GM19395 (cell line): ENCODE data around the gene PLGRKT.
"Not testable (repeated sequence)": the region's sequence is repeated elsewhere in the genome, so short reads cannot be mapped to it uniquely, and the experiment has no call there.

Experiments used
- ATAC-seq: cut with Tn5 transposase; IDR thresholded peaks from one replicate; pipeline ENCODE4 v1.9.1; 2021; ENCODE audit warnings: mild to moderate bottlenecking, moderate library complexity; ENCODE audit not compliant: unreplicated experiment

PLGRKT gene, protein sequence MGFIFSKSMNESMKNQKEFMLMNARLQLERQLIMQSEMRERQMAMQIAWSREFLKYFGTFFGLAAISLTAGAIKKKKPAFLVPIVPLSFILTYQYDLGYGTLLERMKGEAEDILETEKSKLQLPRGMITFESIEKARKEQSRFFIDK

DNA sequence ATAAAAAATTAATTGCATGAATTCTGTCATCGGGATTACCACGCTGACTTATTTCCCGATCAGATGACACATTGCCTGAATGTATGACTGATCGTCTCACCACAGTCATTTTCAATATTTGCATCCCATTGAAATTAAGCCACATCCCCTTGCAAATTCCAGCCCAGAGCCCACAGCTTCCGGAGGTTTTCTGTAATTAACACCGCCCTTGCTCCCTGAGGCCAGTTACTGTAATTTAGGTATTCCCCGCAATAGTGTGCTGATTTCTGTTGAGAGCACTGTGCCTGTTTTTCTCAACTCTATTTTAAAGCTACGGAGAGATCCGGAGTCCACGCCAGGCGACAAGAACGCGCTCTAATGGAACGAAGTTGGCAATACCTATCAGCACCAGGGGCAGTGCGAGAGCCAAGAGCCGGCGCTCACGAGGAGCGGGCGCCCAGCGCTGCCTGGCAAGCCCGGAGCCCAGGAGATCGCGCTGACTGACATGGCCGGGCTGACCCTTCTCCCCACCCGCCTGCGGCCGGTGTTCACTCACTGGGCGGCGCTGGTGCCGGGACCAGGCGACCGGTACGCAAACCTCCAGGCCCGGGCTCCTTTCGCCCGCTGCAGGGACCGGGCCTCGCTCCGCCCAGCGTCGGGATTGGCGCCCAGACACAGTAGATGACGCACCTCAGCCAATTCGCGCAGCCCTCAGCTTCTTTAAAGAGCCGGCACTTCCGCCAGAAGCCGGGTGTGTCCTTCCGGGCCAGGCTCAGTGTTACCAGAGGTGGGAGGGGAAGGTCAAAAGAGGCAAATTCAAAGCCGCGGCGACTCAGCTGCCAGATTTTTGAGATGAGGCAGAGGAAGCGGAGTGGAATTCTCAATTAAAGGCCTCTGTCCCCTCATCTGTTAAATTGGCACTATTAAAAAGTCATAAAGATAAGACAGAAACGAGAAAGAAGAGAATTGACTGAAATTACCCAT, at the start of gene PLGRKT:
TSS of gene PLGRKT (minus strand) at position 672 of the 963 bp plus-strand sequence. CDS start 5,948 bp downstream, outside the sequence.
- ATAC-seq, result peak; percentile 86

DNA sequence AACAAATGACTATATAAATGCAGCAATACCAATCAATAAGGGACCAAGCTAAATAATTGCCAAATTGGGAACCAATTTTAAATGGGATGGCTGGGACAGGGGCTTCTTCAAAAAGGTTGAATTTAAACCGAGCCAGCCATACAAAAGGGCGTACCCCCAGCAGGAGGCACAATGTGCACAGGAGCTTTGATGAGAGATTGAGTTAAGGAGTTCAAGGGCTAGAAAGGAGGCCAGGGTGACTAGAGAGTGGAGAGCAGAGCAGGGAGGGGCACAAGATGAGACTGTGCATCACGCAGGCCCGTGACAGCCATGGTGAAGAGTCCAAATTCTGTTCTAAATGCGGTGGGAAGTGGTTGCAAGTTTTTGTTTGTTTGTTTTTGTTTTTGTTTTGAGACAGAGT, 49.3 kb upstream of the PLGRKT start:
- ATAC-seq, result no peak

DNA sequence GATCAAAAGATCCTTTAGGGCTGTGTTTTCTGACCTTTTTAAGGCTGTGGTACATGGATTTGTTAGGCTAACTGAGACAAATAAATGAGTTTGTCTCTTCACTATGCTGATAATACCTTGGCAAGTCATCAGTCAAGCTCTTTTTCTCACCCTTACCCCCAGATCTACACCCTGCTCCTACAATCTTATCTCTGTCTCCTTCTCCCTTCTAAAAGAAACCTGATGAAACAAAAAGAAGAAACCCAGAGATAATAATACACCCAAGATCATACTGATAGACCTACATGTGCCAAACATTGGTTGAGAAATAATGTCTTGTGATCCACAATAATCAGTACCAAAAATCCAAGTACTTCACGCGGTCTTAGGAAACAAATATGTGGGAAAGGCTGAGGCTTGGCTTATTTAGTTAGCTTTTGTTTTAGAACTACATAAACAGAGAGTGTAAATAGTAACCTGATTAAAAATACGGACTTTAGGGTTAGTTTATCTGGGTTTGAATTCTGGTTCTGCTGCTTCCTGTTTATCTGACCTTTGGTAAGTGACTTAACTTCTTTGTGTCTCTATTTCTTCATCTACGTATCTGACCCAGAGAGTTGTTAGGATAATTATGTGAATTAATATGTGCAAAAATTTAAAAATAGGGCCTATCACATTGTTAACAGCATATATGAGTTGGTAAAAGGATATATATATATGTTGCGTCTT, 47.8 kb upstream of the PLGRKT start:
- no peak for ATAC-seq

DNA sequence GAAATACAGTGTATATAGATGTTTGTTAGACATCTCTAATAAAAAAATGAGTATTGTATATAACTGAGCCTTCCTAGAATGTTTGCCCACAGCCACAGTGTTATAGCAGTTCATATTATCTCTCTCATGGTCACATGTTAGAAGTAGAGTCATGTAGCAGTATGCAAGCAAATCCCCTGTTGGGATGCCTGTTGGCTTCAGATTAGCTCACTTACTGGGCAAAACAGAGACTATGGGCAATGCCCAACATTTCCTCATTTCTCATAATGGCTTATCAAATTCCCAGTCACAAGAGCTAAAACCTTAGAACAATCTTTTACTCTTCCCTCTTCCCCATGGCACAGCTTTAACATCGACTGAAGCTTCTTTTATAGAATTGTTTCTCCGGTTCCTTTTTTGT, 45.6 kb upstream of the PLGRKT start:
- ATAC-seq, result no peak

DNA sequence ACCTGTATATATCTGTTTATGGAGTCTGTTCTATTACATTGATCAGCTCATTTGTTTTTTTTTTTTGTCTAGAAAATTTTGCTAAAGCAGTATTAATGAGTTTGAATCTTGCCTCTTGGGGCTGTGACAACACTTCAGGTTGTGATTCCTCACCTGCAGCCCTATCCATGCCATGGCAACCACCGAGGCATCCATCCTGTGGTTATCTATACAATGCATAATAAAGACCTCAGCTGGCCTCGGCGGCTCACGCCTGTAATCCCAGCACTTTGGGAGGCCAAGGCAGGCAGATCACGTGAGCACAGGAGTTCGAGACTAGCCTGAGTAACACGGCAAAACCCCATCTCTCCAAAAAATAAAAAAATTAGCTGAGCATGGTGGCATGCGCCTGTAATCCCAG, 44.5 kb upstream of the PLGRKT start:
- no peak for ATAC-seq

DNA sequence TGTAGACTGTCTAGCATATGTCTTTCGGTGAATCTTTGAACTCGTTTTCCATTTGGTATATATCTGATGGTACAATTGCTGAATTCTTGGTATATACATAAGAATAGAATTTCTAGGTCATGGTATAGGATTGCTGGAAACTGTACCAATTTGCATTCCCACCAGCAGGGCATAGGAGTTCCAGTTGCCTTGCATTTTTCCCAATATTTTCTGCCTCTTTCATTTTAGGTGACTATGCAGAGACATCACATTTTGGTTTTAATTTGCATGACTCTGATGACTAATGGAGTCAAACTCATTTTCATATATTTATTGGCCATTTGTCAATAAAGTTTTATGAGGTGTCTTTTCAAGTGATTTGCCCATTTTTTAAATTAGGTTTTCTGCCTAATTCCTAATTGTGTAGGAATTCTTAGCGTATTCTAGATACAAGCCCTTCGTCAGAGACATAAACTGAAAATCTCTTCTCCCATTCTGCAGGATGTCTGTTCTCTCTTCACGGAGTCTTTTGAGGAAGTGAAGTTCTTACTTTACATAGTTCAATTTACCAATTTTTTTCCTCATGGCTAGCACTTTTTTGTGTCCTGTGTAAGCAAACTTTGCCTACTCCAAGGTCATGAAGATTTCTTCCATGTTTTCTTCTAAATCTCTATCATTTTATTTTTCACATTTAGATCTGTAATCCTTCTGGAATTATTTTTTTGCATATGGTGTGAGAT, 43.8 kb upstream of the PLGRKT start:
- ATAC-seq, result no peak

DNA sequence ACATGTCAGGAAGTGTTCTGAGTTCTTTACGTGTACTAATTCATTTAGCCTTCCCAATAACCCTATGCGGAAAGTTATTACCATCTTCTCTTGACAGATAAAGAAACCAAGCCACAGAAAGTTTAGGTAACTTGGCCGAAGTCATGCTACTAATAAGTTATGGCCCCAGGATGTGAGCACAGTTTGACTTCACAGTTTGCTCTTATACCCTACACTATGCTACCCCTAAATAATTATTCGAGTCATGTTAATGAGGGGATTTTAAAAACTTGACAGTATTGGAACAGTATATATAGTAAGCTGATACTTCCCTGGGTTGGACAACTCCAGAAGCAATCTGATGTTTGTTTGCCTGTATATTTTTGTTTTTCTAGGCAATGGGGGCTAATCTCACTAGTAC, 43.2 kb upstream of the PLGRKT start:
- no peak for ATAC-seq

DNA sequence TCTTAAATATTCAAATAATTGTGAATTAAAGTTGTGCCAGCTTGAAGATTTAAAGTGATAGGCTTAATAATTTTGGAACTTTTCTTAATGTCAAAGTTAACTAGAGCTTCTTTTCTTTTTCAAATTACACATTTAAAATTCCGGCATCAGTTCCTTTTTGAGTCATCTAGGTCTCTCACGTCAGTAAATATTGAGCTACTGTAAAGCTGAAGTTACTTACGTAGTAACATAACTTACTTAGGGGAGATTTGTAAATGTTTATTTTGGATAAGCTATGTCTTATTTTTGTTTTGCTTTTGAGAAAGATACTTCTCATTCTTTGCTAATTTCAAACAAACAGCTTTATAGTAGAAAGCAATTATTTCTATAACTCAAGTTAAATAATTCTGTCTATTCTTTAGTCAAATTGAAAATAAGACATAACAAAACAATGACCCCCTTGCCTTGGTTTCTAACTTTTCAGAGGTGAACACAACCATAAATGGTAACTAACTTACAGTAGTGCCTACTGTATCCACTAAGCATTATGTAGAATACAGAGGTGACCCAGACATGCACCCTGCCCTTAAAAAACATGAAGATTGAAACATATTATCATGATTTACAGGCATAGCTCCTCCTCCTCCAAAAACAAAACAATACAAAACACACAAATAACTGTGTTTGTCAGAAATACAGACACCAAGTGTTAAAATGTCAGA, 42.4 kb upstream of the PLGRKT start:
- ATAC-seq, result peak; percentile 64

DNA sequence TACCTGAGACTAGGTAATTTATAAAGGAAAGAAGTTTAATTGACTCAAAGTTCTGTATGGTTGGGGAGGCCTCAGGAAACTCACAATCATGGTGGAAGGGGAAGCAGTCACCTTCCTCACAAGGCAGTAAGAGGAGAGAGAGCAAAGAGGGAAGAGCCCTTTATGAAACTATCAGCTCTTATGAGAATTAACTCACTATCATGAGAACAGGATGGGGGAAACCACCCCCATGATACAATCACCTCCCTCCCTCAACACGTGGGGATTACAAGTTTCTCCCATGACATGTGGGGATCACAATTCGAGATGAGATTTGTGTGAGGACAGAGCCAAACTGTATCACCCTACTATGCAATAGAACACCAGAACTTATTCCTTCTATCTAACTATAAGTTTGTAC, 40.5 kb upstream of the PLGRKT start:
- ATAC-seq, result no peak

DNA sequence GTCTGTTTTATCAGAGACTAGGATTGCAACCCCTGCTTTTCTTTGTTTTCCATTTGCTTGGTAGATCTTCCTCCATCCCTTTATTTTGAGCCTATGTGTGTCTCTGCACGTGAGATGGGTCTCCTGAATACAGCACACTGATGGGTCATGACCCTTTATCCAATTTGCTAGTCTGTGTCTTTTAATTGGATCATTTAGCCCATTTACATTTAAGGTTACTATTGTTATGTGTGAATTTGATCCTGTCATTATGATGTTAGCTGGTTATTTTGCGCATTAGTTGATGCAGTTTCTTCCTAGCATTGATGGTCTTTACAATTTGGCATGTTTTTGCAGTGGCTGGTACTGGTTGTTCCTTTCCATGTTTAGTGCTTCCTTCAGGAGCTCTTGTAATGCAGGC, 37.9 kb upstream of the PLGRKT start:
- ATAC-seq, result not testable (repeated sequence)

DNA sequence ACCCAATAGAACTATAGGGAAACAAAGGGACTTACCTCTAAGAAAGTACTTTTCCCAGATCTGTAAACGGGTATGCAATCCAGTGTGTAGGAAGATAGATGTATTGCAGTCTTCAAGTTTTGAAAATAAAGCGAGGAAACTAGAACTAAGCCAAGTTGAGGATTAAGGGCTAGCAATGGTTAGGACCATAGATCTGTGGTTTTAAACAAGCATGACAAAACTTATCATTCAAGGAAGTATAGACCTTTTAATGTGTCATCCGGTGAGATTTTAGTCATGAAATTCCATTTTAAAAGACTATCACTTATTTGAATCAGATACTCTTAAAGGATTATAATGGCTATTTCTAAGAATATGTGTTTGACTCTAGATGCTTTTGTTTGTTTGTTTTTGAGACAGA, 33.1 kb upstream of the PLGRKT start:
- no peak for ATAC-seq

DNA sequence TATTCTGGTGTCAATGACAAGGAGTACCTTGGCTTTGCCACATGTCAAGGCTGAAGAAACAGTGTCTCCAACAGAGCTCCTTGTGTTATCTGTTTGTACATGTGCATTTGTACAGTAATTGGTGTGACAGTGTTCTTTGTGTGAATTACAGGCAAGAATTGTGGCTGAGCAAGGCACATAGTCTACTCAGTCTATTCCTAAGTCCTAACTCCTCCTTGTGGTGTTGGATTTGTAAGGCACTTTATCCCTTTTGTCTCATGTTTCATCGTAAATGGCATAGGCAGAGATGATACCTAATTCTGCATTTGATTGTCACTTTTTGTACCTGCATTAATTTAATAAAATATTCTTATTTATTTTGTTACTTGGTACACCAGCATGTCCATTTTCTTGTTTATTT, 32.4 kb upstream of the PLGRKT start:
- ATAC-seq, result no peak

DNA sequence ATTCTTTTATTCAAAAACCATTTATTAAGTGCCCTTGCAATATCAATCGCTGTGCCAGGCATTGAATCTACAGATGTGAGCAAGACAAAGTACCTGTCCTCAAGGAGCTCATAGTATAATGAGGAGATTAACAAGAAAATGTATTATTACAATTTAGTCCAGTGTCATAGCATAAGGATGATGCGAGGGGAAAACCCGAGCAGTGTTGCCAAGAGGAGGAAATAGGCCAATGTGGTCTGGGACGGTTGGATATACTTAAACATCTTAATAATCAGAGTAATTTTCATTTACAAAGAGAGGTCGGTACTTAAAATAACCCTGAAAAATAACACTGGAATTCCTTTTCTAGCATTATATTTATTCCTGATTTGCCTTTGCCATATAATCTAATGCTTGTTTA, 31.1 kb upstream of the PLGRKT start:
- no peak for ATAC-seq

DNA sequence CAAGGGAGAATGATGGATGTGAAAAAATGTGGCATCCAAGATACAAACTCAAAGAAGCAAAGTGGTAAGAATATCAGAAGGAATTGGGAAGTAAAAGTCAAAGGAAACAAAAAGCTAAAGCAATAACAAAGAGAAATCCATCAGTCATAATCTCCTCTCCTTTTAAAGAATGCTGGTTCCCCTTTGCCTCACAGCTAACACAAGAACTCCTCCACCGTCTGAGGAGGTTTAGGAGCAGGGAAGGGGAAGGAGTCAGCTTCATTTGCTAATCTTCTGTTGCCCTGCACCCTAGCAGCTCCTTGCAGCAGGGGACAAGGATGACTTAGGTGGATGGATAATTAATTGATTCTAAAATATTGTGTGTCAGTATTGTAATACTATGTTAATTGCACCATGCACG, 29.0 kb upstream of the PLGRKT start:
- ATAC-seq, result no peak

DNA sequence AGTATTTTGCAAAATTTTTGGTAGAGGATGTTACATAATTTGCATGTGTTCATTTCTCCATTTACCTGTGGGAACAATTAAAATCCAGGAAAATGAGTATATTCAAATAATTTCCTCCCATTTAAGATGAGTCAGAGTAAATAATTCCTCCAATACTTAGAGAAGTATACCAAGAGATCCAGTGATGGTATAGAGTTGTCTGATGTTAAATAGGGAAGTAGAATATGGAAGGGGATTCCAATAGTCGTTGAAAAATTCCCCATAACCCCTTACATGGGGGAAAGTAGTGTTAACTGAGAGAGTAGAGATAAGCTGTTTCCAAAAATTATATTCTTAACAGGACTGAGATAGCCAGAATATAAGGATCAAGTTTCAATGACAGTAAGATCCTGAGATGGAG, 28.3 kb upstream of the PLGRKT start:
- ATAC-seq, result no peak

DNA sequence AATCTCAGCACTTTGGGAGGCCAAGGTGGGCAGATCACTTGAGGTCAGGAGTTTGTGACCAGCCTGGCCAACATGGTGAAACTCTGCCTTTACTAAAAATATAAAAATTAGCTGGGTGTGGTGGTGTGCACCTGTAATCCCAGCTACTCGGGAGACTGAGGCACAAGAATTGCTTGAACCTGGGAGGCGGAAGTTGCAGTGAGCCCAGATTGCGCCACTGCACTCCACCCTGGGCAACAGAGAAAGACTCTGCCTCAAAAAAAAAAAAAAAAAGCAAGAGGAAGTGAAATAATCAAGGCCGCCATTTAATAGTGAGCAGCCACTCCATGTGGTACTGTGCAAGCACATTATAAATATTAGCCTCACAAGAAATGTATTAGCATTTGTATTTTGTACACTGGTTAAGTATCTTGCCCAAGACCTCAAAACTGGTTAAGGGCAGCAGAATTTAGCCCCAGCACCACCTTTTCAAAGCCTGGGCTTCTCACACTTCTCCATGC, 27.2 kb upstream of the PLGRKT start:
- not testable (repeated sequence) for ATAC-seq

DNA sequence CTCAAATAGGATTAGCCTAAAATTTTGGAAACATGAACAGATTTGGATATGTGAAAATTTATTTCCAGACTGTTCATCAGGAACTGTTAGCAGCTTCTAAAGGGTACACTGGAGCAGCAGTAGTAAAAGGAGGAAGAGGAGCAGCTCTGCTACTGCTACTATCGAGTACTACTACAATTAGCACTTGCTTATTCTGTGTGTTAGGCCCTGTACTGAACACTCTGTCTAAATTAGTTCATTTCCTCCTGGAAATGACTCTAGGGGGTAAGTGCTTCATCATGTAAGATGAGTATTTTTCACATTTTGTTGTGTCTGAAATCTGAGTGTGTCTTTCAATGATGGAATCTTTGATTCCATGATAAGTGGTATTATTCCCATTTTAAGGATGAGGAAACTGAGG, 22.4 kb upstream of the PLGRKT start:
- ATAC-seq, result no peak

DNA sequence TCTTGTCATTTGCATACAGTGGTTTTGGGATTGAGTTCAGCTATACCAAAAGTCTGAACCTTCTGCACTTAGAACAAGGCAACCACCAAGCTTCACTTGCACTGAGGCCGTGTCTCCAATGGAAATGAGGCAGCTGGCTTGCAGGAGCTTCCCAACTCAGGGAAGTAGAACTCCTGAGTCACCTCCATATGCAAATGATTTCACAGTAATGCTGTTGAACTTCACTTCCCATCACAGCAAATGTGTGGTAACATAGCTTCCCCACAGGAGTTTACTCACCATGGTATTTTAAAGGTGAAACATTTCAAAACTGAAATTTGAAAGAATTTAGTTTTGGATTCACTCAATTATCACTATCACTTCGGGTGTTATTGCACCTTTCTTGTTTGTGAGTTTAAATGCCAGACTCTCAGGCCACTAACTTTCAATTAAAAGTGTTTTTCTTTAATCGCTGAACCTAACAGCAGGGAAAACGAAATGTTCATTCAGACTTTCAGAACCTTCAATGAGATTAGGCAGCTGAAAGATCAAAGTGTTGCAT, 21.6 kb upstream of the PLGRKT start:
- peak; percentile 61 for ATAC-seq

DNA sequence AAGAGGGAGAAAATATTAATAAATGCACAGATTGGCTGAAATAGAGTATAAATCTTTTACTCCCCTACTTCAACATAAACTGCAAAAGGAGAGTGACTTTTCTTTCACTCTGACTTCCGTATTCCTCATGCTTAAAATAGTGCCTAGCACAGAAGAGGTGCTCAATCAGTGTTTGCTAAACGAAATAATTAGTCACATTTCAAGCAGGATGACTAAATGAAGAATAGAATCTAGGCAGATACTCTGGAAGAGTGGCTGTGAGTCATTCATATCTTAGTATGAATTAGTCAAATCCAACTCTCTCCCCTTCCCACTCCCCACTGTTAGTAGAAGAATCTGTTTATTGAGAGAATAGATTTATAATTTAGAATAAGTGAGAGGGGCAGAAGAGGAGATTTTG, 17.5 kb upstream of the PLGRKT start:
- ATAC-seq, result no peak

DNA sequence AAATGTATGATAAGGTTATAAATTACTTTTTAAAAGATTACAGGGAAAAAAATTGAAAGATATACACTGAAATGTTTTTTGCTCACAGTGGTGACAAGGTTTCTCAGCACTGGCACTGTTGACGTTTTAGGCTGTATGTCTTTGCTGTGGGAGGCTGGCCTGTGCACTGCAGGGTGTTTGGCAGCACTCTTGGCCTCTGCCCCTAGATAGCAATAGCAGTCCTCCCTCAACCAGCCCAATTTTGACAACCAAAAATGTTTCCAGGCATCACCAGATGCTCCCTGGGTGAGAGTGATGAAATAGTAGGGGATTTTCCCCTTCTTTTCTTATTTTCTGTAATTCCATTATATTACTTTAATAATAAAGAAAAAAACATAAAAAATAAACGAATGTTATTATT, 15.9 kb upstream of the PLGRKT start:
- no peak for ATAC-seq
